IMR-90 (cell line): Measurements from ENCODE around the gene GJA8. TPM values are rescaled to one million over a fixed set of nuclear protein-coding genes. Genes with fewer than 3 reads are reported as not detected.
A peak's percentile ranks its signal among the peaks of the same experiment; 100 is the strongest.

Experiments used
- ATAC-seq: fragments of 200-7000 bp; cut with Tn5 transposase; 2 replicates; pipeline ENCODE4 v1.9.1; 2020; ENCODE audit warnings: low read depth, mild to moderate bottlenecking, moderate library complexity
- BruUV-seq: library from RNA; stranded (reverse); fragments of 400-500 nt; replicated peaks from 2 replicates; lab custom pipeline; 2021; lab: Mats Ljungman, UMichigan
- CTCF ChIA-PET: fragments of 300-600 bp; formaldehyde crosslinking; extraction: SDS; loops from one replicate; lab custom pipeline; 2021; ENCODE audit warnings: antibody characterized with exemption; lab: Yijun Ruan, JAX
- POLR2A ChIA-PET: fragments of 300-600 bp; sonication (Branson Sonifier 250); formaldehyde crosslinking; loops from one replicate; lab custom pipeline; 2022; ENCODE audit warnings: antibody characterized with exemption; ENCODE audit not compliant: unreplicated experiment; lab: Charles Lee
- DNase-seq: peaks from one replicate; pipeline ENCODE4 v3.0.0; 2013
- H2AFZ ChIP-seq: replicated peaks from 2 replicates; pipeline ENCODE3; 2013; ENCODE audit warnings: low read length, mild to moderate bottlenecking; ENCODE audit not compliant: poor library complexity
- H2AK5ac ChIP-seq: 2 replicates; pipeline ENCODE4 v1.6.1; 2013; ENCODE audit warnings: low read depth, low read length, inconsistent platforms
- H2AK9ac ChIP-seq: replicated peaks from 2 replicates; pipeline ENCODE3; 2013; ENCODE audit warnings: mild to moderate bottlenecking, low read depth, low read length, moderate library complexity; ENCODE audit not compliant: poor library complexity
- H2BK120ac ChIP-seq: 2 replicates; pipeline ENCODE4 v1.6.1; 2013; ENCODE audit warnings: low read depth, low read length, inconsistent platforms
- H2BK15ac ChIP-seq: 3 replicates; pipeline ENCODE4 v1.6.1; 2013; ENCODE audit warnings: low read depth, low read length, inconsistent platforms
- H2BK20ac ChIP-seq: 2 replicates; pipeline ENCODE4 v1.6.1; 2013; ENCODE audit warnings: low read depth, mild to moderate bottlenecking, inconsistent platforms, low read length, moderate library complexity
- H2BK5ac ChIP-seq: 2 replicates; pipeline ENCODE4 v1.6.1; 2013; ENCODE audit warnings: mild to moderate bottlenecking, low read depth, low read length, inconsistent platforms; ENCODE audit not compliant: poor library complexity, severe bottlenecking
- H3K14ac ChIP-seq: replicated peaks from 2 replicates; pipeline ENCODE4 v1.6.1; 2013; ENCODE audit warnings: low read depth, low read length, inconsistent platforms
- H3K18ac ChIP-seq: 2 replicates; pipeline ENCODE4 v1.6.1; 2013; ENCODE audit warnings: low read depth, low read length, control low read depth
- H3K23ac ChIP-seq: 2 replicates; pipeline ENCODE4 v1.6.1; 2013; ENCODE audit warnings: low read depth, low read length, inconsistent platforms
- H3K27ac ChIP-seq: 2 replicates; pipeline ENCODE4 v1.5.1; 2013; ENCODE audit warnings: mild to moderate bottlenecking, control low read depth, low read length; ENCODE audit not compliant: insufficient read depth
- H3K27me3 ChIP-seq: 2 replicates; pipeline ENCODE4 v1.6.1; 2013; ENCODE audit warnings: low read length; ENCODE audit not compliant: control insufficient read depth, insufficient read depth
- H3K36me3 ChIP-seq: 2 replicates; pipeline ENCODE4 v1.6.1; 2013; ENCODE audit warnings: low read length, mixed read lengths; ENCODE audit not compliant: control insufficient read depth, insufficient read depth
- H3K4ac ChIP-seq: 2 replicates; pipeline ENCODE4 v1.6.1; 2013; ENCODE audit warnings: low read depth, low read length, inconsistent platforms
- H3K4me1 ChIP-seq: 2 replicates; pipeline ENCODE4 v1.6.1; 2013; ENCODE audit warnings: low read length, mixed read lengths; ENCODE audit not compliant: control insufficient read depth, insufficient read depth
- H3K4me2 ChIP-seq: 2 replicates; pipeline ENCODE4 v1.6.1; 2013; ENCODE audit warnings: low read depth, mild to moderate bottlenecking, control low read depth, low read length, moderate library complexity
- H3K4me3 ChIP-seq: 2 replicates; pipeline ENCODE4 v1.5.1; 2013; ENCODE audit warnings: low read depth, mild to moderate bottlenecking, control low read depth, low read length, moderate library complexity; ENCODE audit not compliant: insufficient read depth
- H3K56ac ChIP-seq: 2 replicates; pipeline ENCODE4 v1.6.1; 2013; ENCODE audit warnings: low read length, inconsistent platforms; ENCODE audit not compliant: insufficient read depth; ENCODE audit errors: extremely low read depth
- H3K79me1 ChIP-seq, 2 experiments: 2 replicates each; pipeline ENCODE4 v1.6.1; 2013; ENCODE audit warnings: low read length in 2 of 2, inconsistent platforms in 1 of 2, low read depth in 1 of 2
- H3K9ac ChIP-seq: 2 replicates; pipeline ENCODE4 v1.6.1; 2013; ENCODE audit warnings: low read depth, low read length, control low read depth
- H3K9me1 ChIP-seq: 2 replicates; pipeline ENCODE4 v1.6.1; 2013; ENCODE audit warnings: low read length, inconsistent platforms; ENCODE audit not compliant: insufficient read depth
- H3K9me3 ChIP-seq: 2 replicates; pipeline ENCODE4 v1.6.1; 2013; ENCODE audit warnings: low read length; ENCODE audit not compliant: control insufficient read depth, insufficient read depth
- H4K20me1 ChIP-seq: 2 replicates; pipeline ENCODE4 v1.6.1; 2013; ENCODE audit warnings: low read length, inconsistent platforms; ENCODE audit not compliant: insufficient read depth
- H4K5ac ChIP-seq: 2 replicates; pipeline ENCODE4 v1.6.1; 2013; ENCODE audit warnings: mild to moderate bottlenecking, low read depth, low read length, control low read depth
- H4K8ac ChIP-seq, 2 experiments: 2 replicates each; pipeline ENCODE4 v1.6.1; 2013; ENCODE audit warnings: low read depth in 2 of 2, low read length in 2 of 2, control low read depth in 1 of 2, inconsistent platforms in 1 of 2
- H4K91ac ChIP-seq: 2 replicates; pipeline ENCODE4 v1.6.1; 2013; ENCODE audit warnings: low read depth, low read length, inconsistent platforms; ENCODE audit not compliant: insufficient read depth
- CTCF ChIP-seq: conservative IDR thresholded peaks from 2 replicates; pipeline ENCODE4 v1.5.1; 2012; ENCODE audit warnings: mild to moderate bottlenecking, low read depth, low read length, improper control_type of control experiment
- MAZ ChIP-seq: IDR thresholded peaks from 2 replicates; pipeline ENCODE4 v1.6.1; 2012; ENCODE audit warnings: low read depth, mild to moderate bottlenecking, low read length, improper control_type of control experiment, moderate library complexity, borderline replicate concordance
- RAD21 ChIP-seq: IDR thresholded peaks from 2 replicates; pipeline ENCODE4 v1.6.1; 2012; ENCODE audit warnings: low read length, improper control_type of control experiment
- RFX5 ChIP-seq: IDR thresholded peaks from 2 replicates; pipeline ENCODE4 v1.8.0; 2012; ENCODE audit warnings: low read depth, mild to moderate bottlenecking, low read length, moderate library complexity
- SMC3 ChIP-seq: fragments of 150-350 bp; IDR thresholded peaks from 2 replicates; pipeline ENCODE4 v1.6.1; 2016; ENCODE audit warnings: low read depth, mild to moderate bottlenecking, antibody characterized with exemption, low read length, moderate library complexity
- WGBS, 2 experiments: methylation state at CpG; one replicate each; pipeline versions ENCODE4 v1.1.5 to v1.1.7; 2013; ENCODE audit warnings: missing lambda C conversion rate in 2 of 2; ENCODE audit not compliant: insufficient read length in 1 of 2; ENCODE audit errors: extremely low coverage in 2 of 2; 5-methylcytosine and 5-hydroxymethylcytosine counted together
- dilution Hi-C: fragments of 300-500 bp; cut with HindIII; formaldehyde crosslinking; loops from one replicate; pipeline ENCODE4 v1.14.3; 2018; ENCODE audit warnings: low sequenced_read_pairs; ENCODE audit not compliant: unreplicated experiment
- in situ Hi-C: fragments of 300-500 bp; cut with MboI; formaldehyde crosslinking; loops from 3 replicates; pipeline ENCODE4 v1.14.3; 2019; ENCODE audit warnings: low sequenced_read_pairs, inconsistent platforms, mixed read lengths
- intact Hi-C: fragments of 100-400 bp; cut with micrococcal nuclease; formaldehyde crosslinking; loops from 2 replicates; pipeline ENCODE4 v1.10.0; 2022
- polyA plus RNA-seq, 3 experiments: library from polyadenylated mRNA; depleted of rRNA; stranded (reverse); fragments of >200 nt; gene quantifications; 2 replicates each; pipeline ENCODE4 v1.2.3, GENCODE V29; 2012; ENCODE audit warnings: low replicate concordance in 1 of 3
- total RNA-seq: library from RNA; depleted of rRNA; stranded (reverse); fragments of >200 nt; gene quantifications from 2 replicates; pipeline ENCODE4 v1.2.3, GENCODE V29; 2012
- TF ChIP-seq, protein P1 (sequence below): fragments of 150-350 bp; IDR thresholded peaks from 2 replicates; pipeline ENCODE4 v1.6.1; 2016; ENCODE audit warnings: low read depth, mild to moderate bottlenecking, low read length, moderate library complexity, borderline replicate concordance

Gene GJA8
- total and polyA plus RNA-seq, 2 of the 4 experiments (the other 2 are of a cell fraction): not detected

DNA sequence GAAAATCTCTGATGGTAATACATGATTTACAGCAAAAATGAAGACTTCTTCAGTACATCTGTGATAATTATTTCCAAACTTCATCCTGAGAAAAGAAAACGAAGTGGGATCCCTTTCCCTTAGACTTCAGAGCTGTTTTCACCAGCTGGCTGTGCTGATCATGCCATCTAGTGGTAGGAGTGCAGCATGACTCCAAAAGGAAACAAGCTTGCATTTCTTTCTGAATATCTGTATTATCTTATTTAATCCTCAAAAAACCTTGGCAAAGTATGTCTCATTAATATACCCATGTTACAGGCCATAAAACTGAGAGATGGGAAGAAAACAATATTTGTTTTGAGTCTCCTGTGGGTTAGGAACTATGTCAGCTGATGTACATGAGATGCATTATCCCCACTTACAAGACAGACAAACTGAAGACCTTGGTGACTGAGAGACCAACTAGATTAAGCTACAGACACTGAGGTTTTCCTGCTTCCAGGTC, 9.8 kb upstream of the GJA8 start:
- Histone ChIP-seq H2AFZ (no peak overlapping the region), H3K27ac (no peak overlapping the region), H4K8ac (no peak overlapping the region), H2BK15ac (no peak overlapping the region), H3K9ac (no peak overlapping the region), H3K9me1 (no peaks in the 10 kb centered on the region), H3K23ac (no peak overlapping the region), H2BK5ac (no peak overlapping the region), H2BK120ac (no peak overlapping the region), H3K27me3 (peaks cover 5% of the 10 kb centered on the region), H4K91ac (no peak overlapping the region), H4K20me1 (no peaks in the 10 kb centered on the region), H3K4me2 (no peak overlapping the region), H3K4me1 (no peaks in the 10 kb centered on the region), H3K4me3 (no peak overlapping the region), H3K56ac (no peak overlapping the region), H3K4ac (no peak overlapping the region), H4K5ac (no peak overlapping the region), H2AK9ac (no peak overlapping the region), H3K79me1 (no peaks in the 10 kb centered on the region), H3K9me3 (no peaks in the 10 kb centered on the region), H3K36me3 (no peaks in the 10 kb centered on the region), H3K14ac (no peak overlapping the region), H2AK5ac (no peak overlapping the region), H2BK20ac (no peak overlapping the region), H3K18ac (no peak overlapping the region)
- dilution Hi-C loops: no loop called here
- in situ Hi-C loops: loop anchor here (10.0 to 25.0 kb wide), 2 partner anchors 258 to 405 kb away; no protein-coding TSS in a partner anchor
- intact Hi-C loops: loop anchor here (1.0 to 5.0 kb wide), 5 partner anchors 252 to 720 kb away; partner anchors contain the start of gene PRKAB2
- CTCF ChIA-PET: interaction anchor here (0.7 to 1.6 kb wide), 14 partner anchors 8 to 401 kb away, joined by 3 to 10 read pairs (median 4); partner anchors contain the start of gene GJA8
- no CpG with 5 or more reads among the region's 1 CpG for WGBS, 2 experiments
- DNase-seq (peak; percentile 64), ATAC-seq (peak; percentile 80)
- no peak for TF ChIP-seq RFX5
- TF ChIP-seq SMC3: peak; percentile 66
- peak; percentile 95 for TF ChIP-seq CTCF
- no peak for TF ChIP-seq MAZ
- TF ChIP-seq, protein P1, sequence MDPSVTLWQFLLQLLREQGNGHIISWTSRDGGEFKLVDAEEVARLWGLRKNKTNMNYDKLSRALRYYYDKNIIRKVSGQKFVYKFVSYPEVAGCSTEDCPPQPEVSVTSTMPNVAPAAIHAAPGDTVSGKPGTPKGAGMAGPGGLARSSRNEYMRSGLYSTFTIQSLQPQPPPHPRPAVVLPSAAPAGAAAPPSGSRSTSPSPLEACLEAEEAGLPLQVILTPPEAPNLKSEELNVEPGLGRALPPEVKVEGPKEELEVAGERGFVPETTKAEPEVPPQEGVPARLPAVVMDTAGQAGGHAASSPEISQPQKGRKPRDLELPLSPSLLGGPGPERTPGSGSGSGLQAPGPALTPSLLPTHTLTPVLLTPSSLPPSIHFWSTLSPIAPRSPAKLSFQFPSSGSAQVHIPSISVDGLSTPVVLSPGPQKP: no peak
- TF ChIP-seq RAD21: peak; percentile 86
- POLR2A ChIA-PET: no interaction called here
- no TSS peak for BruUV-seq
